PC-9 (cell line): ENCODE measurements around the gene ATOX1. TPM values are rescaled to one million over a fixed set of nuclear protein-coding genes. Genes with fewer than 3 reads are reported as not detected.

ENCODE experiments used
- BruUV-seq: library from RNA; stranded (reverse); fragments of 400-500 nt; replicated peaks from 2 replicates; lab custom pipeline; 2021; lab: Mats Ljungman, UMichigan
- CTCF ChIA-PET: fragments of 300-600 bp; sonication (Branson Sonifier 250); formaldehyde crosslinking; loops from one replicate; lab custom pipeline; 2022; ENCODE audit warnings: antibody characterized with exemption; lab: Charles Lee
- POLR2A ChIA-PET: fragments of 300-600 bp; sonication (Branson Sonifier 250); formaldehyde crosslinking; loops from one replicate; lab custom pipeline; 2022; ENCODE audit warnings: antibody characterized with exemption; ENCODE audit not compliant: unreplicated experiment; lab: Charles Lee
- DNase-seq, 2 experiments: peaks; one replicate each; pipeline versions ENCODE4 v3.0.0 to v3.0.0-alpha.2; 2015 to 2022; ENCODE audit warnings: mixed read lengths in 1 of 2
- H2AFZ ChIP-seq: fragments of 200-600 bp; sonication (generic); 2 replicates; pipeline ENCODE4 v1.8.1; 2017; ENCODE audit warnings: antibody characterized with exemption
- H3F3A ChIP-seq: fragments of 200-600 bp; sonication (generic); 2 replicates; pipeline ENCODE4 v1.8.1; 2017; ENCODE audit warnings: antibody characterized with exemption, mild to moderate bottlenecking, low read depth; ENCODE audit not compliant: insufficient read depth
- H3K27ac ChIP-seq: fragments of 200-600 bp; sonication (generic); 2 replicates; pipeline ENCODE4 v1.6.1; 2016; ENCODE audit warnings: mixed run types
- H3K27me3 ChIP-seq: fragments of 200-600 bp; sonication (generic); 2 replicates; pipeline ENCODE4 v1.6.1; 2016; ENCODE audit warnings: low read depth, mixed run types; ENCODE audit not compliant: insufficient read depth
- H3K36me3 ChIP-seq: fragments of 200-600 bp; sonication (generic); 2 replicates; pipeline ENCODE4 v1.6.1; 2016; ENCODE audit warnings: low read depth, mixed run types
- H3K4me1 ChIP-seq: fragments of 200-600 bp; sonication (generic); replicated peaks from 2 replicates; pipeline ENCODE4 v1.6.1; 2016; ENCODE audit warnings: mixed run types; ENCODE audit not compliant: insufficient read depth
- H3K4me2 ChIP-seq: fragments of 200-600 bp; sonication (generic); 2 replicates; pipeline ENCODE4 v1.6.1; 2017; ENCODE audit warnings: mixed run types
- H3K4me3 ChIP-seq: fragments of 200-600 bp; sonication (generic); 2 replicates; pipeline ENCODE4 v1.6.1; 2016; ENCODE audit warnings: mixed run types
- H3K79me2 ChIP-seq: fragments of 200-600 bp; sonication (generic); 2 replicates; pipeline ENCODE4 v1.6.1; 2017; ENCODE audit warnings: low read depth, mixed run types
- H3K9me2 ChIP-seq: fragments of 200-600 bp; sonication (generic); 2 replicates; pipeline ENCODE4 v1.8.1; 2017; ENCODE audit warnings: mild to moderate bottlenecking; ENCODE audit not compliant: insufficient read depth
- H3K9me3 ChIP-seq: fragments of 200-600 bp; sonication (generic); 2 replicates; pipeline ENCODE4 v1.8.1; 2016; ENCODE audit warnings: low read depth; ENCODE audit not compliant: insufficient read depth
- H4K20me1 ChIP-seq: fragments of 200-600 bp; sonication (generic); 2 replicates; pipeline ENCODE4 v1.8.1; 2017; ENCODE audit not compliant: insufficient read depth
- CTCF ChIP-seq: fragments of 200-600 bp; sonication (generic); conservative IDR thresholded peaks from 2 replicates; pipeline ENCODE4 v1.6.1; 2017; ENCODE audit warnings: mixed run types, antibody characterized with exemption, mild to moderate bottlenecking, moderate library complexity
- EZH2 ChIP-seq: fragments of 200-600 bp; sonication (generic); IDR thresholded peaks from 2 replicates; pipeline ENCODE4 v1.8.0; 2017; ENCODE audit warnings: antibody characterized with exemption, low read depth
- intact Hi-C: fragments of 100-400 bp; cut with micrococcal nuclease; formaldehyde crosslinking; loops from one replicate; pipeline ENCODE4 v1.10.0; 2022; ENCODE audit not compliant: unreplicated experiment
- total RNA-seq: library from RNA; stranded (reverse); gene quantifications from 2 replicates; pipeline ENCODE4 v1.2.3, GENCODE V29; 2021

The ATOX1 gene
- total RNA-seq, 1 experiment from 2014 or later = 201 TPM

- CTCF ChIA-PET = no interaction called here
- TF ChIP-seq EZH2 (no peak), CTCF (no peak)
Observed at GRCh38 chr5:151799407-151799806, 41.0 kb upstream of the ATOX1 start.

GRCh38 chr5:151798674-151799073 lies 40.2 kb upstream of the ATOX1 start:
- H2AFZ ChIP-seq = no peak overlapping the region
- H4K20me1 ChIP-seq = peaks cover 86% of the 10 kb centered on the region
- H3K27me3 ChIP-seq = no peaks in the 10 kb centered on the region
- H3K27ac ChIP-seq = no peak overlapping the region
- BruUV-seq = no TSS peak
- intact Hi-C loops = no loop called here
- no peaks in the 10 kb centered on the region for H3K9me2 ChIP-seq
- no peak for DNase-seq
- H3K9me3 ChIP-seq = no peaks in the 10 kb centered on the region
- no peak overlapping the region for H3K4me3 ChIP-seq
- POLR2A ChIA-PET = no interaction called here
- H3K4me2 ChIP-seq = no peak overlapping the region
- peaks cover 49% of the 10 kb centered on the region; the same call in 1 of the 2 replicates for H3F3A ChIP-seq
- CTCF ChIA-PET = no interaction called here
- no peaks in the 10 kb centered on the region for H3K4me1 ChIP-seq
- H3K36me3 ChIP-seq = peaks cover 71% of the 10 kb centered on the region
- H3K79me2 ChIP-seq = peaks cover 69% of the 10 kb centered on the region
- no peak for TF ChIP-seq EZH2
- TF ChIP-seq CTCF = no peak

More at GRCh38 chr5:151799407-151799806, 41.0 kb upstream of the ATOX1 start:
- POLR2A ChIA-PET = no interaction called here
- H3K36me3 ChIP-seq = peaks cover 71% of the 10 kb centered on the region
- H3K9me2 ChIP-seq = no peaks in the 10 kb centered on the region
- no peak overlapping the region for H3K4me3 ChIP-seq
- no peaks in the 10 kb centered on the region for H3K27me3 ChIP-seq
- no peaks in the 10 kb centered on the region for H3K4me1 ChIP-seq
- H3K27ac ChIP-seq = no peak overlapping the region
- peaks cover 42% of the 10 kb centered on the region; the same call in 1 of the 2 replicates for H3F3A ChIP-seq
- no peak overlapping the region for H3K4me2 ChIP-seq
- H2AFZ ChIP-seq = no peak overlapping the region
- intact Hi-C loops = no loop called here
- H3K79me2 ChIP-seq = peaks cover 62% of the 10 kb centered on the region
- no TSS peak for BruUV-seq
- DNase-seq = no peak
- no peaks in the 10 kb centered on the region for H3K9me3 ChIP-seq
- peaks cover 87% of the 10 kb centered on the region for H4K20me1 ChIP-seq

DNA sequence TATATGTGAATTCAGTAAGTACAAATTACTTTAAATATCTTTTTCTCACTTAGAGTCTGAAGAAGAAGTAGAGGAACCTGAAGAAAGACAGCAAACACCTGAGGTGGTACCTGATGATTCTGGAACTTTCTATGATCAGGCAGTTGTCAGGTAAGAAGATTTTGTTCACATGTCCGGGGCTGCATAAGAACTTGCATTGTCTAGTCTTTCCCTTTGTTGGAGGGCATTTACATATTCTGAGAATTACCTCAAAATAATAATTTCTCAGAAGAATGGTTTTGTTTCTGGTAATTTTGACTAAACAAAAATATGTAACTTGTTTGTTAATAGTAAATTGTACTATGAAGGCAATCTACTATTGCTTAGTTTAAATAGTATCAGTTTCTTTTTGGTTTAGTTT lies 37.0 kb upstream of the ATOX1 start:
- Histone ChIP-seq H3K27me3 (no peaks in the 10 kb centered on the region), H3K9me3 (no peaks in the 10 kb centered on the region), H3F3A (peaks cover 32% of the 10 kb centered on the region; the same call in 1 of the 2 replicates), H3K9me2 (no peaks in the 10 kb centered on the region), H3K4me2 (no peak overlapping the region), H3K4me1 (no peaks in the 10 kb centered on the region), H3K79me2 (peaks cover 94% of the 10 kb centered on the region), H2AFZ (no peak overlapping the region), H3K27ac (no peak overlapping the region), H3K36me3 (peaks cover 82% of the 10 kb centered on the region), H3K4me3 (no peak overlapping the region), H4K20me1 (peaks cover 90% of the 10 kb centered on the region)
- TF ChIP-seq CTCF = no peak
- TF ChIP-seq EZH2 = no peak
- no peak for DNase-seq
- ChIA-PET CTCF (no interaction called here), POLR2A (no interaction called here)
- intact Hi-C loops = no loop called here
- BruUV-seq = no TSS peak
